ENCODE results near the gene MUC12.
"Not testable (repeated sequence)": the region's sequence is repeated elsewhere in the genome, so short reads cannot be mapped to it uniquely, and the experiment has no call there.

Gene MUC12

GRCh38 chr7:100966542-100967291 lies 2.6 kb upstream of the MUC12 start:
- H3K36me3 Mint-ChIP-seq = no peaks in the 10 kb centered on the region
- H3K27ac Mint-ChIP-seq = no peak overlapping the region
- peaks cover 71 to 83% of the 10 kb centered on the region in 2 donors for H3K27me3 Mint-ChIP-seq
- no peaks in the 10 kb centered on the region for H3K9me3 Mint-ChIP-seq
- peak; percentile 17 to 40 for ATAC-seq (replicated peaks)
- no peak for DNase-seq
- peaks cover 15 to 18% of the 10 kb centered on the region in 2 donors for H3K4me1 Mint-ChIP-seq
- peak overlapping the region; percentile 11 to 59 for H3K4me3 Mint-ChIP-seq

GRCh38 chr7:100967292-100967863 lies 2.0 kb upstream of the MUC12 start:
- no peak overlapping the region for H3K27ac Mint-ChIP-seq
- ATAC-seq (replicated peaks) (no peak), DNase-seq (no peak)
- H3K27me3 Mint-ChIP-seq = peaks cover 74 to 86% of the 10 kb centered on the region in 2 donors
- H3K36me3 Mint-ChIP-seq = no peaks in the 10 kb centered on the region
- no peaks in the 10 kb centered on the region for H3K9me3 Mint-ChIP-seq
- peak overlapping the region; percentile 2 to 6 for H3K4me3 Mint-ChIP-seq
- peaks cover 15 to 18% of the 10 kb centered on the region in 2 donors for H3K4me1 Mint-ChIP-seq

DNA sequence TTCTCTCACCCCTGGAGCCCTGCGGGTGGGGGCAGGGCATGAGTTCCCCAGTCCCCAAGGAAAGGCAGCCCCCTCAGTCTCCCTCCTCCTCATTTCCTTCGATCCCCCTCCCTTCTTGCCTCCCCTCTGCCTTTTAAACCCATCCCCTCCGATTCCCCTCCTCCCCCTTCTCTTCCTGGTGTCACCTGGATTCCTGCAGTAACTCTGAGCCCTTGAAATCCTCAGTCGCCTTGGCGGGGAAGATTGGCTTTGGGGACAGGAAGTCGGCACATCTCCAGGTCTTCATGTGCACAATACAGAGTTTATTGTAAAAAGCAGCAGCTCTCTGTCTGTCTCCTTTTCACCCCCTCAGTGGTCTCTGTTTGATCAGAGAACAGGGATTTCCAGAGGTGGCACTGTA lies 1.3 kb upstream of the MUC12 start:
- ATAC-seq (replicated peaks) = no peak
- Mint-ChIP-seq H3K27me3 (peaks cover 73 to 83% of the 10 kb centered on the region in 2 donors), H3K4me1 (peaks cover 15 to 18% of the 10 kb centered on the region in 2 donors), H3K4me3 (no peak overlapping the region), H3K36me3 (no peaks in the 10 kb centered on the region), H3K27ac (no peak overlapping the region), H3K9me3 (peaks cover 0 to 1% of the 10 kb centered on the region in 2 donors)
- no peak for DNase-seq

GRCh38 chr7:100968650-100969049 lies 715 bp upstream of the MUC12 start:
- Mint-ChIP-seq H3K9me3 (peaks cover 0 to 2% of the 10 kb centered on the region in 2 donors), H3K36me3 (no peaks in the 10 kb centered on the region), H3K27ac (no peak overlapping the region), H3K27me3 (peaks cover 69 to 80% of the 10 kb centered on the region in 2 donors), H3K4me3 (no peak overlapping the region), H3K4me1 (peaks cover 15 to 18% of the 10 kb centered on the region in 2 donors)
- ATAC-seq (replicated peaks) (no peak), DNase-seq (no peak)

GRCh38 chr7:100971111-100972001 lies 2.0 kb downstream of the MUC12 start:
- peaks cover 5 to 8% of the 10 kb centered on the region in 2 donors for H3K9me3 Mint-ChIP-seq
- DNase-seq (no peak), ATAC-seq (replicated peaks) (peak in 1 of 2 donors; percentile 15)
- peaks cover 10% of the 10 kb centered on the region in 2 donors for H3K4me1 Mint-ChIP-seq
- H3K27me3 Mint-ChIP-seq = peaks cover 69 to 78% of the 10 kb centered on the region in 2 donors
- no peak overlapping the region for H3K27ac Mint-ChIP-seq
- no peak overlapping the region for H3K4me3 Mint-ChIP-seq
- peaks cover 4% of the 10 kb centered on the region in 2 donors for H3K36me3 Mint-ChIP-seq

DNA sequence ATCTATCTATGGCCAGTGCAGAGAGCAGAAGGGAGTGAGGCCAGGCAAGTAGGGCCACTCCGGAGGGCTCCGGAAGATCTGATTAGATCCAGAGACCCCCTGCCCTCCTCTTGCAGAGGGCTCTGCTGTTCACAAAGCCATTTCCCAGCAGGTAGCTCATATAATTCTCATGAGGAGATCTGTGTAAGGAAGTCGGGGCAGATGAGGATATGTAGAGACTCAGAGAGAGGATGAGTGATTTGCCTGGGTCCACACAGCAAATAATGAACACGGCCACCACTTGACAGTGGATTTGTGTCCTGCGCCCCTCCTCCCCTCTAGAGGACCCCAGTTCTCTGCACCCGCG lies 2.6 kb downstream of the MUC12 start:
- ATAC-seq (replicated peaks) = no peak
- DNase-seq = no peak
- Mint-ChIP-seq H3K4me1 (peaks cover 5 to 6% of the 10 kb centered on the region in 2 donors), H3K4me3 (no peak overlapping the region), H3K9me3 (peaks cover 5 to 8% of the 10 kb centered on the region in 2 donors), H3K27ac (no peak overlapping the region), H3K27me3 (peaks cover 64 to 72% of the 10 kb centered on the region in 2 donors), H3K36me3 (peaks cover 4% of the 10 kb centered on the region in 2 donors)

DNA sequence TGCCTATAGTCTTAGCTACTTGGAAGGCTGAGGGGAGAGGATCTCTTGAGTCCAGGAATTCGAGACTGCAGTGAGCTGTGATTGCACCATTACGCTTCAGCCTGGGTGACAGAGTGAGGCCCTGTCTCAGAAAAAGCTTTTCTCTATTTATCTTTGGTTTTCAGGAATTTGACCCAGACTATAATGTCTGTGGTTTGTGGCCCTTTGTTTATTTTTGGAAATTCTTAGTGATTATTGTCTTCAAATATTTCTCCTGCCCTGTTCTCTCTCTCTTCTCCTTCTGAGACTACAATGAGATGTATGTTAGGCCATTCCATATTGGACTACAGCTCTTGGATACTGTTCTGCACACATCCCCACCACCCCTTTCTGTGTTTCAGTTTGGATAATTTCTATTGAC lies 4.7 kb downstream of the MUC12 start:
- H3K36me3 Mint-ChIP-seq = peaks cover 4% of the 10 kb centered on the region in 2 donors
- no peak for DNase-seq
- no peaks in the 10 kb centered on the region for H3K4me1 Mint-ChIP-seq
- H3K4me3 Mint-ChIP-seq = no peak overlapping the region
- peaks cover 5 to 8% of the 10 kb centered on the region in 2 donors for H3K9me3 Mint-ChIP-seq
- no peak for ATAC-seq (replicated peaks)
- peaks cover 49 to 57% of the 10 kb centered on the region in 2 donors for H3K27me3 Mint-ChIP-seq
- no peak overlapping the region for H3K27ac Mint-ChIP-seq

- Mint-ChIP-seq H3K27ac (no peak overlapping the region), H3K4me1 (no peaks in the 10 kb centered on the region), H3K9me3 (peaks cover 5 to 8% of the 10 kb centered on the region in 2 donors), H3K36me3 (peaks cover 4% of the 10 kb centered on the region in 2 donors), H3K4me3 (no peak overlapping the region), H3K27me3 (peaks cover 36 to 43% of the 10 kb centered on the region in 2 donors)
- no peak for ATAC-seq (replicated peaks)
- no peak for DNase-seq
These were observed 6.0 kb downstream of the MUC12 start for GRCh38 chr7:100975371-100975821.

DNA sequence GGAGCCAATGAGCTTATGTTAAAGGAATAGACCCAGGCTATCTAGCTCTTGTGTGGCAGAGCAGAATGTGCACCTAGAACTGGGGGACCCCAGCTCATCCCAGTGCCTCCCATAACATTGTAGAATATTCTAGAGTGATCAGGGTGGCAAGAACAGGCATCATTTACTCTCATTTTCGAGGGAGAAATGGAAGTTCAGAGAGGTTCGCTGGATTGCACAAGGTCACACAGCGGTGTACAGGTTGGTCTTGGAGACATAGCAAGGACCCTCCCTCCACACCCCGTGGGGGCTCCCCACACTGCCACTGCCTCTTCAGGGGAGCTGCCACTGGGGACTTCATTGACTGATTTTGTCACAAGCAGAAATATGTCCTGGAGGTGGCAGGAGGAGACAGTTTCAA lies 8.9 kb downstream of the MUC12 start:
- Mint-ChIP-seq H3K27ac (no peak overlapping the region), H3K4me1 (no peaks in the 10 kb centered on the region), H3K9me3 (peaks cover 5 to 6% of the 10 kb centered on the region in 2 donors), H3K4me3 (no peak overlapping the region), H3K36me3 (peaks cover 4% of the 10 kb centered on the region in 2 donors), H3K27me3 (peaks cover 29 to 33% of the 10 kb centered on the region in 2 donors)
- ATAC-seq (replicated peaks) = no peak
- DNase-seq = no peak

DNA sequence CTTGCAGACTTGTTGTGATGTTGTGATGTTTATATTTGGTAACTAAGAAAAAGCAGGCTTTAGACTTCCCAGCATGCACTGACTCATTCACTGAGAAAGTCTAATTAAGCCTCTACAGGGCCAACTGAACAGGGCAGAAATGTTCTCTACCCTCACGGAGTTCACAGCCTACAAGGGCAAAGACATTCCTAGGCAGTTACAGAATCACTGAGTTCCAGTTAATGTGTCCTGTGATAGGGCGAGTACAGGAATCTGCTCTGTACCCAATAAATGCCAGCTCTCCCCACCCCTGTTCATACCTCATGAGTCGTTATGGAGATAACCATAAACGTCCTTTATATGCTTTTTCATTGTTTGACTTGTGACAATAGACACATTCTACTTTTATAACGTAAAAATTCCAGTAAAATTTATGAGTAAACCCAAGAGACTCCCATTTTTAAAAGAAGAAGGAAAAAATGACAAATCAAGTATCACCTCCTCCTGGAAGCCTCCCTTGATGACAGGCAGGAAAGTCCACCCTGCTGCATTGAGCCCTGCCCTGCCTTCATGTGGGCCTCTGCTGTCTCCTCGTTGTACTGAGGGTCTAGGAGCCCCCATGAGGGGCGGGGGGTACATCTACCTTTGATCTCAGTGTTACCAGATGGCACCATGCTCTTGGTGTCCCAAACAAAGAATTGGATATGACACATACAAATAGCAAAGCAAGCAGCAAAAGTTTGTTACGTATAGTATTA lies 14.3 kb downstream of the MUC12 start:
- no peak for ATAC-seq (replicated peaks)
- peaks cover 0 to 2% of the 10 kb centered on the region in 2 donors for H3K9me3 Mint-ChIP-seq
- no peak for DNase-seq

DNA sequence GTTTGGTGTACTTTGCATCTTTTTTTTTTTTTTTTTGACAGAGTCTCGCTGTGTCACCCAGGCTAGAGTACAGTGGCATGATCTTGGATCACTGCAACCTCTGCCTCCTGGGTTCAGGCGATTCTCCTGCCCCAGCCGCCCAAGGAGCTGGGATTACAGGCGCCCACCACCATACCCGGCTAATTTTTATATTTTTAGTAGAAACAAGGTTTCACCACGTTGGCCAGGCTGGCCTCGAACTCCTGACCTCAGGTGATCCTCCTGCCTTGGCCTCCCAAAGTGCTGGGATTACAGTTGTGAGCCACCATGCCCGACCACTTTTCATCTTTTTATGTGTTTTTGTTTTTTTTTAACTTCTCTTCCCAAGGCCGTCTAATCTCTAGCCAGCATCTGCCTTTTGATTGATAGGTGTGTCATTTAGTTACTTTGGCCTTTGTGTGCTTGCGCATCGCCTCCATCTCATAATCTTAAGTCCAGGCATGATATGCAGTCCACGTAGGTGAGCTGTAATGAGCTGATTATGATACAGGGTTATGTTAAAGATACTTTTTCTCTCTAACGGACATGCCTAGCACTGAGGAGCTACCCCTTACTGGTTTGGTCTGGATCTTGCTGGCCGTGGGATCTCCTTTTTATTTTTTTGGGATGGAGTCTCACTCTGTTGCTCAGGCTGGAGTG lies 15.0 kb downstream of the MUC12 start:
- DNase-seq, H3K36me3 Mint-ChIP-seq: not testable (repeated sequence)

More for the DNA sequence above, 14.3 kb downstream of the MUC12 start:
- Mint-ChIP-seq H3K4me1 (no peaks in the 10 kb centered on the region), H3K27me3 (peaks cover 24 to 31% of the 10 kb centered on the region in 2 donors), H3K4me3 (no peak overlapping the region), H3K27ac (no peak overlapping the region), H3K36me3 (no peaks in the 10 kb centered on the region)

GRCh38 chr7:100985033-100985797 lies 15.8 kb downstream of the MUC12 start:
- H3K4me1 Mint-ChIP-seq, H3K9me3 Mint-ChIP-seq: not testable (repeated sequence)

More for the DNA sequence above, 15.0 kb downstream of the MUC12 start:
- not testable (repeated sequence) for ATAC-seq (replicated peaks); H3K27ac Mint-ChIP-seq; H3K9me3 Mint-ChIP-seq; H3K4me1 Mint-ChIP-seq; H3K4me3 Mint-ChIP-seq
- peaks cover 24 to 31% of the 10 kb centered on the region in 2 donors for H3K27me3 Mint-ChIP-seq

GRCh38 chr7:100991631-100992030 lies 22.3 kb downstream of the MUC12 start:
- no peak overlapping the region for H3K27ac Mint-ChIP-seq
- DNase-seq = no peak
- H3K36me3 Mint-ChIP-seq = no peaks in the 10 kb centered on the region
- H3K9me3 Mint-ChIP-seq = peaks cover 0 to 2% of the 10 kb centered on the region in 2 donors
- ATAC-seq (replicated peaks) = no peak
- H3K4me1 Mint-ChIP-seq = no peaks in the 10 kb centered on the region
- no peak overlapping the region for H3K4me3 Mint-ChIP-seq
- peaks cover 0 to under 1% of the 10 kb centered on the region in 2 donors for H3K27me3 Mint-ChIP-seq

More at GRCh38 chr7:100985033-100985797, 15.8 kb downstream of the MUC12 start:
- not testable (repeated sequence) for H3K4me3 Mint-ChIP-seq; H3K36me3 Mint-ChIP-seq; ATAC-seq (replicated peaks); DNase-seq; H3K27ac Mint-ChIP-seq
- peaks cover 24 to 31% of the 10 kb centered on the region in 2 donors for H3K27me3 Mint-ChIP-seq

All from stimulated activated naive B cell treated with anti-CD40 and anti-IgM and Interleukin-4, amounts not matched to agents 10 μg/mL and 1 μg/mL and 100 μg/mL, for 72 hours (primary cell).